C4-2B (cell line): ENCODE results near the gene CBY1.

Experiments used
- H3K27ac ChIP-seq: fragments of 450-650 bp; 2 replicates; pipeline ENCODE4 v1.5.1; 2017
- ZFX ChIP-seq: fragments of 450-650 bp; IDR thresholded peaks from 2 replicates; pipeline ENCODE4 v1.6.1; 2017
- TF ChIP-seq, protein P1 (sequence below): fragments of 450-650 bp; conservative IDR thresholded peaks from 2 replicates; pipeline ENCODE4 v1.5.1; 2017; ENCODE audit warnings: mild to moderate bottlenecking

Gene CBY1

DNA sequence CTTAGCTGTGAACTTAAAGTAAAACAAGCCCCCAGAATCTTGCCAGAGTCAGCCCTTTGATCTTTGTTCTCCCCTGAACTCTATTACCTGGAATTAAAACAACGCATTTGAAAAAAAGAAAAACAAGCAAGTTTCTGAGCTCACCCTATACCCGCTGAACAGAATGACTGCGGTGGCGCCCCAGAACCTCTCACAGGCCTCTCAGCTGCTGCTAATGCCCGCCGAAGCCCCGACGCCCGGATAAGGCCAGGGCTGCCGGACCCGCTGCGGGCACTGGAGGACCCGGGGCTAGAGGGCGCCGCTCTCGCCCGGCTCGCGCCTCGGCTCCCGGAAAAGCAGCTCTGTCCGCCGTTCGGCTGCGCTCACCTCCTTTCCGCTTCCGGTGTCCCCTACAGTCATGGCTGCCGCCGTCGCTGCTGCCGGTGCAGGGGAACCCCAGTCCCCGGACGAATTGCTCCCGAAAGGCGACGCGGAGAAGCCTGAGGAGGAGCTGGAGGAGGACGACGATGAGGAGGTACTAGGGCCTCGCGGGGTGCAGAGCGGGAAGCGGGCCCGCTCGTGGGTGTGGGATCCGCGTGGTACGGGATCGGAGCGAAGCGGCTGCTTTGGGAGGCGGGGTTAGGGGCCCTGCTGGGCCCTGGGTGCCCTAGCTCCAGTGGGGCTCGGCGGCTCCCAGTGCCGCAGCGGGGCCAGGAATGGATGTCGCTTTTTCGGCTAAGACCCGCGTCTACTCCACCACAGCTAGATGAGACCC lies 25.3 kb downstream of the CBY1 start, which contains the start of gene TOMM22:
TSS of gene TOMM22 (plus strand) at position 376 of the 754 bp plus-strand sequence. CDS start at position 398, 22 bp downstream.
- peak; percentile 81 for TF ChIP-seq ZFX
- TF ChIP-seq, protein P1, sequence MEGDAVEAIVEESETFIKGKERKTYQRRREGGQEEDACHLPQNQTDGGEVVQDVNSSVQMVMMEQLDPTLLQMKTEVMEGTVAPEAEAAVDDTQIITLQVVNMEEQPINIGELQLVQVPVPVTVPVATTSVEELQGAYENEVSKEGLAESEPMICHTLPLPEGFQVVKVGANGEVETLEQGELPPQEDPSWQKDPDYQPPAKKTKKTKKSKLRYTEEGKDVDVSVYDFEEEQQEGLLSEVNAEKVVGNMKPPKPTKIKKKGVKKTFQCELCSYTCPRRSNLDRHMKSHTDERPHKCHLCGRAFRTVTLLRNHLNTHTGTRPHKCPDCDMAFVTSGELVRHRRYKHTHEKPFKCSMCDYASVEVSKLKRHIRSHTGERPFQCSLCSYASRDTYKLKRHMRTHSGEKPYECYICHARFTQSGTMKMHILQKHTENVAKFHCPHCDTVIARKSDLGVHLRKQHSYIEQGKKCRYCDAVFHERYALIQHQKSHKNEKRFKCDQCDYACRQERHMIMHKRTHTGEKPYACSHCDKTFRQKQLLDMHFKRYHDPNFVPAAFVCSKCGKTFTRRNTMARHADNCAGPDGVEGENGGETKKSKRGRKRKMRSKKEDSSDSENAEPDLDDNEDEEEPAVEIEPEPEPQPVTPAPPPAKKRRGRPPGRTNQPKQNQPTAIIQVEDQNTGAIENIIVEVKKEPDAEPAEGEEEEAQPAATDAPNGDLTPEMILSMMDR = peak; percentile 97
- peak within 1 kb of the TSS; percentile 88 for H3K27ac ChIP-seq

DNA sequence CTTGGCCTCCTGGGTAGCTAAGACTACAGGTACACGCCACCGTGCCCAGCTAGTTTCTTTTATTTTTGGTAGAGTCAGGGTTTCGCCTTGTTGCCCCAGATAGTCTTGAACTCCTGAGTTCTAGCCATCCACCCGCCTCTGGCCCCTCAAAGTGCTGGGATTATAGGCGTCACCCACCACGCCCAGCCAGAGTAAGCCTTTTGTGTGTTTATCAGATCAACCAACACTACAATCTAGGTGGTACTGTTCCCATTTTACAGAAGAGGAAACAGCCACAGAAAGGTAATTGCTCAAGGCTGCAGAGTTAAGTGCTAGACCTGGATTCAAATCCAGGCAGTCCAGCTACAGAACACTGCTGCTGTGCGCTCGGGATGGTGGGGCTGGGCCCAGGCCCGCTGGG lies 28.5 kb downstream of the CBY1 start:
- no peak overlapping the region for H3K27ac ChIP-seq
- TF ChIP-seq ZFX = no peak
- TF ChIP-seq, protein P1 = no peak

DNA sequence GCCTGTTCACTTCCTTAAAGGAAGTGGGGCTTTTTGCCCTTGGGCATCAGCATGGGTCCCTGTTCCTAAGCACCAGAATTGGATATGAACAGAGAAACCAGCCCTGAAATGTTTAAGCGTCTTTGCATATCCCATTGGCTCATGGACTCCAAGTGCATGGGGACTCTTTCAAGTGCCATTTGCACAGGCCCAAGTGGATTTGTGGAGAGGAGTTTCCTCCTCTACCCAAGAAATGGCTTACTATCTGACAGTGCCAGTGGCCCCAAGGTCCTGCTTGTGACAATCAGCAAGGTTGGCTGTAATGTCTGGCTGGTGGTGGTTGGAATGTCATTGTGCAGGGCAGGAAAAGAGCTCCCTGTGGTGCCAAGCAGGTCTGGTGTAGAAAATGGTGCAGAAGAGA lies 29.3 kb downstream of the CBY1 start:
- TF ChIP-seq, protein P1 = no peak
- no peak for TF ChIP-seq ZFX
- no peak overlapping the region for H3K27ac ChIP-seq

DNA sequence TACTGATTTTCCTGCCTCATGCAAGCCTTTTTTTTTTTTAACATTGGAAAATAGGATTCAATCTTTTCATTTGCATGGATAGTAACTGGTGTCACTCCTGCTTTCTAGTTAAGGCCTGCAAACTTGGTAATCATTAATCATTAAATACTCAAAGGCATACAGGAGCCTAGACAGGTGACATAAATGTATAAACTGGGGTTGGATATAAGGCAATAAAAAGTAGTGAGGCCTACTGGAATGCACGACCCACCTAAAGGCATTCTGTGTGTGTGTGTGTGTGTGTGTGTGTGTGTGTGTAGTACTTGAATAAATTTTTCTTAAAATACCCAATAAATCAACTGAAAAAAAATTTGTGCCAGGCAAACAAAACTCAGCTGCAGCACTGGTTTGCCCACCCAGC lies 33.2 kb downstream of the CBY1 start:
- H3K27ac ChIP-seq = no peak overlapping the region
- TF ChIP-seq ZFX = no peak
- TF ChIP-seq, protein P1 = no peak

DNA sequence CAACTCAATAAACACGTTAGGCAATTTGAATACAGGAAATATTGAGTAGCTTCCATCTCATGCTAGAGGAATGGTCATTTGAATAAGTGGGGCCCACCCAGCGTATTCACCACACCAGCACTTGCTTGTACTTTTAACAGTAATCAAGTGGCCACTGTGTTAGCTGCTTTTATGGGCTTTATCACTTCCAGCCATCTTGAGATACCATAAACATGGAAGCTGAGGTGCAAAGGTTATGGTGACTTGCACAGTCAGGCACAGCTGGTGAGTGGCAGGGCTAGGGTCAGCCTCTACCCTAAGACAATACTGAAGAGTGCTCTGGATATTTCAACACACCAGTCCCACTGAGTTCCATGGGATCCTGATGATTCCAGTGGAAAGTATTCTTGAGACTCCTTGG lies 37.6 kb downstream of the CBY1 start:
- no peak overlapping the region for H3K27ac ChIP-seq
- TF ChIP-seq, protein P1 = no peak
- no peak for TF ChIP-seq ZFX

DNA sequence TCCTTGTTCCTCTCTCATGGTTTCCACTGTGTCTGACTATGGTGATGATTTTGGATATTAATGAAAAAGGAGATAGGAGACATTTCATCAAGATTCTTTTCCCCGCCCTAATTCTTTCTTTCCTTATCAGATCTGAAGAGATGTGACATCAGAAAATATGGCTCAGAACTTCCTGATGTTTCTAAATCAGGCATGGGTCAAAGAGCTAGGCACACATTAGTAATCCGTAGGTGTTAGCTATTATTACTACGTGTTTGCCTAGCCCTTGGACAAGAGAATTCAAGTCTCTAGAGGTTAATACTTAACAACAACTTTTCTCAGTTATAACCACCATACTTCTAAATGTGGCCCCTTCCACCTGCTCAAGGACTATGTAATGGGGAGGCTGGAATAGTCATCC lies 38.5 kb downstream of the CBY1 start:
- TF ChIP-seq ZFX = no peak
- TF ChIP-seq, protein P1 = no peak
- no peak overlapping the region for H3K27ac ChIP-seq

DNA sequence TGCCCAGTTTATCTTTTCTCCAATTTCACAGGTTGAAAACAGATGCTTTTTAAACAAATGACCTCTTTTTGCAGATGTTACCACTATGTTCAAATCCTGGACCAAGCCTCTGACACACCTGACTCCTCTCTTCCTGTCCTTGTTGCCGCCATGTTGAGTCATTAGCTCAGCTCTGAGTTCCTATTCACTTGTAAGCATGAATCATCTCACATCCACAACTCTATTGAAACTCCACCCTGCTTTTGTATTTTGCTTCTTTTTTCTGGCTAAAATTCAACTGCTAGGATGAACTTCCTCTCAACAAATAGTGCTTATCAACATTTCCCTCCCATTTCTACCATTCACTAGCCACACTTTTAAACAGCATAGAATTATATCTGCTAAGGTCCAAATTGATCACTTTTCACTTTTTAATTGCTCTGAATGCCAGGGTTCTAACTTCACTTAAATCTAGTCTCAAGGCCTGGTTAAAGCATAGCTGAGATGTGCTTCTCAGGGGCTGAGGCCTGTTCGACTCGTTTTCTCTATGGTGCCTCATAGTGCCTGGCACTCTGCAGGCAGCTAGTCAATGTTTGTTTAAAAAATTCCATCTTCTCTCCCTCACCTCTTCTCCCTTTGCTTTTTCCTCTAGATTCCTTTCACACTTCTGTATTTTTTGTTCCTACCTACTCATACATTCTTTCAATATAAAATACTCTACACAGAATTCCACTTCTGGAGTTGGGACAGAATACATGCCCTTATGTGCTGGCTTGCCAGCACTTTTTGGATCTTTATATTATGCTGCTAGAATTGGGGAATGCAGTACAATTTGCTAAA lies 40.4 kb downstream of the CBY1 start:
- TF ChIP-seq ZFX = no peak
- TF ChIP-seq, protein P1 = no peak
- no peak overlapping the region for H3K27ac ChIP-seq
